Adrenal gland (tissue), 5 donors: ENCODE results near the gene TOMM20.

Experiments used
- CTCF ChIP-seq, 6 experiments: fragments of 450-650 bp in 4 of 6; fragments of 200-600 bp in 2 of 6; sonication (generic) in 1 of 6; IDR thresholded peaks; 1 replicate in 5 of 6; 2 replicates in 1 of 6; pipeline versions ENCODE4 v1.5.1 to v1.8.0; 2016 to 2021; ENCODE audit warnings: antibody characterized with exemption in 6 of 6, mild to moderate bottlenecking in 2 of 6, moderate library complexity in 1 of 6
- POLR2A ChIP-seq, 2 donors: fragments of 450-650 bp; IDR thresholded peaks; one replicate each; pipeline ENCODE4 v1.6.1; 2017; ENCODE audit warnings: antibody characterized with exemption in 2 of 2, mild to moderate bottlenecking in 2 of 2, moderate library complexity in 1 of 2
- donor health status: DM: no; HTN: no; CAD: no.

GRCh38 chr1:235124665-235125064 is 4.0 kb downstream of the TOMM20 start:
- no peak for TF ChIP-seq CTCF (IDR thresholded peaks at IDR 0.05)
- no peak for TF ChIP-seq POLR2A (IDR thresholded peaks at IDR 0.05)
